C4-2B (cell line): ENCODE results near the gene ITGAV.

Source experiments
- ZFX ChIP-seq: fragments of 450-650 bp; IDR thresholded peaks from 2 replicates; pipeline ENCODE4 v1.6.1; 2017
- TF ChIP-seq, protein P1 (sequence below): fragments of 450-650 bp; conservative IDR thresholded peaks from 2 replicates; pipeline ENCODE4 v1.5.1; 2017; ENCODE audit warnings: mild to moderate bottlenecking

DNA sequence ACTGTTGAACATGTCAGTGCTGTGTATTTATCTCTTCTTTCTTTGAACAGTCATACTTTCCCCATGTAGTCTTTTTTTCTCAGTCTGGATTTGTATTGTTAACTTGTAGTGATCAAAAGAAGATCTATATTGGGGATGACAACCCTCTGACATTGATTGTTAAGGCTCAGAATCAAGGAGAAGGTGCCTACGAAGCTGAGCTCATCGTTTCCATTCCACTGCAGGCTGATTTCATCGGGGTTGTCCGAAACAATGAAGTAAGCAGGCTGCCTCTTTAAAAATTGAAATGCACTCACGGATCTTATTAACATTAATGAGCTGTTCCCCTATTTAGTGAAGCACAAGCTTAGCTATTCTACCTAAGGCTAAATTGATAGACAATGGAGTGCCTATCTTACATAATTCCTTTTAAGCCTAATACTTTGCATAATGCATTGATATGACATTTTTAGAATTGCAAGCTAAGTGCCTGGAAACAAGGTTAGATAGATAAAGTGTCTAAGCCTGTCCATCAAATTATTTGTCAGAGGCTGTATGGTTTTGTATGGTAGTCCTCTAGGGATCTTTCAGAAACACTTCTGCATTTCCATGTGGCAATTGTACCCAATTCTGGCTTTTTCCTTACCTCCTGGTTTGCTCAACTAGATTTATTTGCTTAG is 74.7 kb downstream of the ITGAV start:
- no peak for TF ChIP-seq ZFX
- TF ChIP-seq, protein P1, sequence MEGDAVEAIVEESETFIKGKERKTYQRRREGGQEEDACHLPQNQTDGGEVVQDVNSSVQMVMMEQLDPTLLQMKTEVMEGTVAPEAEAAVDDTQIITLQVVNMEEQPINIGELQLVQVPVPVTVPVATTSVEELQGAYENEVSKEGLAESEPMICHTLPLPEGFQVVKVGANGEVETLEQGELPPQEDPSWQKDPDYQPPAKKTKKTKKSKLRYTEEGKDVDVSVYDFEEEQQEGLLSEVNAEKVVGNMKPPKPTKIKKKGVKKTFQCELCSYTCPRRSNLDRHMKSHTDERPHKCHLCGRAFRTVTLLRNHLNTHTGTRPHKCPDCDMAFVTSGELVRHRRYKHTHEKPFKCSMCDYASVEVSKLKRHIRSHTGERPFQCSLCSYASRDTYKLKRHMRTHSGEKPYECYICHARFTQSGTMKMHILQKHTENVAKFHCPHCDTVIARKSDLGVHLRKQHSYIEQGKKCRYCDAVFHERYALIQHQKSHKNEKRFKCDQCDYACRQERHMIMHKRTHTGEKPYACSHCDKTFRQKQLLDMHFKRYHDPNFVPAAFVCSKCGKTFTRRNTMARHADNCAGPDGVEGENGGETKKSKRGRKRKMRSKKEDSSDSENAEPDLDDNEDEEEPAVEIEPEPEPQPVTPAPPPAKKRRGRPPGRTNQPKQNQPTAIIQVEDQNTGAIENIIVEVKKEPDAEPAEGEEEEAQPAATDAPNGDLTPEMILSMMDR: no peak
